ENCODE results near the gene HTR3A.

DNA sequence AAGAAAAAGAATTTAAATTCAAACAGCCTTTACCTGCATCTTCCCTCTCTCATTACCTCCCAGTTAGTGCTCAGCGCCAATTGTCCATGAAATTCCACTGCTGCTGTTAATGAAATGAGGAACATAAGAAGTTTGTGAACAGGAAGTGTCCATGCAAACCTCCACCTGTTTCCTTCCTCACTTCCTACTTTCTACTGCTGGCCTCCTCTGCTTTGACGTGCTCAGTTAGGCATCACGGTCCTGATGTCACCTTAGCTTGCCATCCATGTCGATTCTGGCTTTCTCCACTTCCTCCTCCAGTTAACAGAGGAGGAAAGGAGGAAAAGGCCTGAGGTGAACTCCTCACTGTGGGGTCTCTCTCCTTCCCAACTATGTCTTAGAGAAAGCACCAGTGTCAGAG is 26.9 kb upstream of the HTR3A start:
- TF ChIP-seq, protein P1, sequence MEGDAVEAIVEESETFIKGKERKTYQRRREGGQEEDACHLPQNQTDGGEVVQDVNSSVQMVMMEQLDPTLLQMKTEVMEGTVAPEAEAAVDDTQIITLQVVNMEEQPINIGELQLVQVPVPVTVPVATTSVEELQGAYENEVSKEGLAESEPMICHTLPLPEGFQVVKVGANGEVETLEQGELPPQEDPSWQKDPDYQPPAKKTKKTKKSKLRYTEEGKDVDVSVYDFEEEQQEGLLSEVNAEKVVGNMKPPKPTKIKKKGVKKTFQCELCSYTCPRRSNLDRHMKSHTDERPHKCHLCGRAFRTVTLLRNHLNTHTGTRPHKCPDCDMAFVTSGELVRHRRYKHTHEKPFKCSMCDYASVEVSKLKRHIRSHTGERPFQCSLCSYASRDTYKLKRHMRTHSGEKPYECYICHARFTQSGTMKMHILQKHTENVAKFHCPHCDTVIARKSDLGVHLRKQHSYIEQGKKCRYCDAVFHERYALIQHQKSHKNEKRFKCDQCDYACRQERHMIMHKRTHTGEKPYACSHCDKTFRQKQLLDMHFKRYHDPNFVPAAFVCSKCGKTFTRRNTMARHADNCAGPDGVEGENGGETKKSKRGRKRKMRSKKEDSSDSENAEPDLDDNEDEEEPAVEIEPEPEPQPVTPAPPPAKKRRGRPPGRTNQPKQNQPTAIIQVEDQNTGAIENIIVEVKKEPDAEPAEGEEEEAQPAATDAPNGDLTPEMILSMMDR (optimal IDR thresholded peaks at IDR 0.05 in 1 of 3, IDR thresholded peaks at IDR 0.05 in 1 of 3, conservative IDR thresholded peaks at IDR 0.05 in 1 of 3; ENCODE audit: extremely low read depth in 1 of 3, insufficient read depth in 2 of 3, low read length in 3 of 3): no peak
- TF ChIP-seq EZH2 (IDR thresholded peaks at IDR 0.05; ENCODE audit: low read length): no peak
